GM12878 (cell line): Measurements from ENCODE around the gene CA6. TPM values are rescaled to one million over a fixed set of nuclear protein-coding genes. Genes with fewer than 3 reads are reported as not detected.

Experiments
- BCL3 ChIP-seq: IDR thresholded peaks from 2 replicates; pipeline ENCODE4 v1.6.1; 2011; ENCODE audit warnings: borderline replicate concordance, low read depth, mild to moderate bottlenecking, moderate library complexity, low read length; ENCODE audit not compliant: insufficient read depth, poor library complexity, severe bottlenecking
- CBX5 ChIP-seq: sonication (generic); IDR thresholded peaks from 2 replicates; pipeline ENCODE4 v1.6.1; 2016; ENCODE audit warnings: low read depth, moderate library complexity, mild to moderate bottlenecking, inconsistent platforms
- EED ChIP-seq: sonication (generic); IDR thresholded peaks from 2 replicates; pipeline ENCODE4 v1.6.1; 2016; ENCODE audit warnings: antibody characterized with exemption, low read depth
- EP300 ChIP-seq, 2 experiments: fragments of 150-350 bp in 1 of 2; IDR thresholded peaks; 2 replicates each; pipeline ENCODE4 v1.6.1; 2011 to 2012; ENCODE audit warnings: low read depth in 2 of 2, low read length in 2 of 2, borderline replicate concordance in 1 of 2, improper control_type of control experiment in 1 of 2, inconsistent platforms in 1 of 2; ENCODE audit not compliant: control insufficient read depth in 1 of 2
- HDAC6 ChIP-seq: fragments of 200-600 bp; sonication (generic); IDR thresholded peaks from one replicate; pipeline ENCODE4 v1.8.0; 2017; ENCODE audit warnings: antibody characterized with exemption; ENCODE audit not compliant: unreplicated experiment
- HDGF ChIP-seq: fragments of 450-650 bp; IDR thresholded peaks from 2 replicates; pipeline ENCODE4 v1.6.1; 2016; ENCODE audit warnings: antibody characterized with exemption
- IRF4 ChIP-seq: IDR thresholded peaks from 2 replicates; pipeline ENCODE4 v1.6.1; 2011; ENCODE audit warnings: low read depth, low read length
- MEF2B ChIP-seq: fragments of 450-650 bp; IDR thresholded peaks from 2 replicates; pipeline ENCODE4 v1.6.1; 2018; ENCODE audit warnings: mild to moderate bottlenecking, moderate library complexity; ENCODE audit not compliant: partially characterized antibody, poor library complexity, severe bottlenecking
- MYB ChIP-seq: fragments of 150-350 bp; IDR thresholded peaks from 2 replicates; pipeline ENCODE4 v1.6.1; 2014; ENCODE audit warnings: mild to moderate bottlenecking, low read depth, low read length, borderline replicate concordance
- NRF1 ChIP-seq: conservative IDR thresholded peaks from 2 replicates; pipeline ENCODE4 v1.6.1; 2011; ENCODE audit warnings: mild to moderate bottlenecking, low read depth, low read length, improper control_type of control experiment
- PAX5 ChIP-seq: IDR thresholded peaks from 2 replicates; pipeline ENCODE4 v1.6.1; 2011; ENCODE audit warnings: low read depth, low read length, borderline replicate concordance
- RFX5 ChIP-seq: IDR thresholded peaks from 2 replicates; pipeline ENCODE4 v1.6.1; 2011; ENCODE audit warnings: low read depth, low read length, improper control_type of control experiment
- SIN3A ChIP-seq: IDR thresholded peaks from 2 replicates; pipeline ENCODE4 v1.6.1; 2012; ENCODE audit warnings: low read depth, low read length, improper control_type of control experiment
- SIX5 ChIP-seq: IDR thresholded peaks from 2 replicates; pipeline ENCODE4 v1.6.1; 2011; ENCODE audit warnings: mild to moderate bottlenecking, low read depth, low read length, moderate library complexity; ENCODE audit not compliant: severe bottlenecking
- SPI1 ChIP-seq: IDR thresholded peaks from 2 replicates; pipeline ENCODE4 v1.6.1; 2011; ENCODE audit warnings: low read depth, mild to moderate bottlenecking, low read length, moderate library complexity, borderline replicate concordance; ENCODE audit not compliant: insufficient read depth
- ZBTB40 ChIP-seq: fragments of 450-650 bp; IDR thresholded peaks from 2 replicates; pipeline ENCODE4 v1.6.1; 2016; ENCODE audit warnings: mild to moderate bottlenecking, moderate library complexity, borderline replicate concordance
- ZNF592 ChIP-seq: fragments of 450-650 bp; IDR thresholded peaks from 2 replicates; pipeline ENCODE4 v1.6.1; 2017; ENCODE audit warnings: mild to moderate bottlenecking, moderate library complexity
- ZNF622 ChIP-seq: fragments of 450-650 bp; IDR thresholded peaks from 2 replicates; pipeline ENCODE4 v1.6.1; 2017; ENCODE audit warnings: mild to moderate bottlenecking, inconsistent platforms
- ZSCAN29 ChIP-seq: fragments of 450-650 bp; IDR thresholded peaks from 2 replicates; pipeline ENCODE4 v1.6.1; 2017; ENCODE audit warnings: mild to moderate bottlenecking, moderate library complexity
- polyA plus RNA-seq, 11 experiments: library from polyadenylated mRNA; depleted of rRNA in 4 of 11; unstranded in 6 of 11; stranded (reverse) in 5 of 11; fragments of >200 nt; fragmentation: Nextera tagmentation in 4 of 11; fragmentation: Illumina TruSeq in 1 of 11; extraction: Ambion mirVana in 4 of 11; extraction: Trizol in 1 of 11; gene quantifications; 1 replicate in 1 of 11; 2 replicates in 10 of 11; pipeline versions ENCODE4 v1.2.1 to v1.2.3, GENCODE V29; 2011 to 2016; ENCODE audit warnings: inconsistent platforms in 2 of 11, missing spikeins in 2 of 11, low read depth in 1 of 11
- total RNA-seq, 4 experiments: library from RNA; depleted of rRNA in 3 of 4; stranded (reverse); fragments of >200 nt in 3 of 4; fragmentation: Illumina TruSeq in 1 of 4; extraction: Trizol in 1 of 4; gene quantifications; 2 replicates each; pipeline versions ENCODE4 v1.2.1 to v1.2.3, GENCODE V29; 2013 to 2021
- TF ChIP-seq, protein P1 (sequence below): IDR thresholded peaks from 2 replicates; pipeline ENCODE4 v1.6.1; 2011; ENCODE audit warnings: low read depth, low read length, improper control_type of control experiment, borderline replicate concordance

The CA6 gene
- total and polyA plus RNA-seq, 10 of the 15 experiments (the other 5 are each of a cell fraction or from before 2014, with no cell fraction given) = not detected

DNA sequence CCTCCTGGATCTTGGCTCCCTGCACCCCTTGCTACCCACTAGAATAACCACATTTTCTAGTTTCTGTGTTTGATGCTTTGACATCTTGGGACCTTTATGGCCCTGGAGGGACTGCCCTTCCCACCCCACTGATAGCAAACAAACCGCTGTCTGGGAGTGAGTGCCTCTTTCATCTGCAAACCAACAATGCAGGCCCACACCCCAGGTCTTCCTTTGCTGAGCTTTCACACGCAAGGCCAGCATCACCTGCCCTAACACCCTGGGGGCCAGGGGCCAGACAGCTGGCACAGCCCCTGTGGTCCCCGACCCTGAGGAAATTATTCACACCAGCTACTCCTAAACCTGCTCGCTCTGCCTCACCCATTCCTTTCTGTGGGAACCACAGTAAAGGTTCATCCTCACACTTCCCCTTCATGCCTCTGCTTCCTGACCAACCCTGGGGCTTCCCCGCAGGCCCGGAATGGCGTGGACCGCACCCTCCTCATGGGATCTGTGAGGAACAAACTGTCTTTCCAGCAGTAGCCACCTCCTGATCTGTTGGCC is 65.2 kb downstream of the CA6 start (continued):
- TF ChIP-seq ZBTB40 = no peak
- no peak for TF ChIP-seq ZNF592
- no peak for TF ChIP-seq NRF1
- peak; percentile 50; the same call in 1 of the 2 replicates for TF ChIP-seq SPI1
- TF ChIP-seq, protein P1, sequence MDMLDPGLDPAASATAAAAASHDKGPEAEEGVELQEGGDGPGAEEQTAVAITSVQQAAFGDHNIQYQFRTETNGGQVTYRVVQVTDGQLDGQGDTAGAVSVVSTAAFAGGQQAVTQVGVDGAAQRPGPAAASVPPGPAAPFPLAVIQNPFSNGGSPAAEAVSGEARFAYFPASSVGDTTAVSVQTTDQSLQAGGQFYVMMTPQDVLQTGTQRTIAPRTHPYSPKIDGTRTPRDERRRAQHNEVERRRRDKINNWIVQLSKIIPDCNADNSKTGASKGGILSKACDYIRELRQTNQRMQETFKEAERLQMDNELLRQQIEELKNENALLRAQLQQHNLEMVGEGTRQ = no peak
- TF ChIP-seq ZNF622 = no peak
- no peak for TF ChIP-seq BCL3
- TF ChIP-seq EED = no peak
- TF ChIP-seq PAX5 = peak; percentile 18; the same call in 1 of the 2 replicates
- no peak for TF ChIP-seq SIX5
- TF ChIP-seq IRF4 = no peak
- peak in 1 of 2 experiments; percentile 40; a peak in 1 of 4 replicates for TF ChIP-seq EP300 (IDR thresholded peaks at IDR 0.05; ENCODE audit: borderline replicate concordance in 1 of 2, control insufficient read depth in 1 of 2, low read depth in 2 of 2, low read length in 2 of 2)
- no peak for TF ChIP-seq HDGF
- no peak for TF ChIP-seq CBX5
- peak; percentile 86 for TF ChIP-seq MEF2B
- TF ChIP-seq SIN3A = no peak
- TF ChIP-seq RFX5 = no peak
- TF ChIP-seq MYB = no peak
- no peak for TF ChIP-seq ZSCAN29
- no peak for TF ChIP-seq HDAC6
